OCI-LY1 (cell line): ENCODE results near the gene GPR155.

ENCODE experiments used
- CTCF ChIP-seq: fragments of 200-600 bp; sonication (generic), shearing (Covaris generic); IDR thresholded peaks from 2 replicates; pipeline ENCODE4 v1.5.1; 2017; ENCODE audit warnings: mild to moderate bottlenecking, antibody characterized with exemption, low read length, moderate library complexity, mixed read lengths
- EZH2 ChIP-seq: fragments of 200-600 bp; sonication (generic), shearing (Covaris generic); IDR thresholded peaks from 2 replicates; pipeline ENCODE4 v1.8.0; 2017; ENCODE audit warnings: borderline replicate concordance, mixed run types, mild to moderate bottlenecking, antibody characterized with exemption, low read length, moderate library complexity, mixed read lengths

- no peak for TF ChIP-seq EZH2
- no peak for TF ChIP-seq CTCF
Observed at GRCh38 chr2:174465327-174465726, 21.5 kb downstream of the GPR155 start.
